GM12875 (cell line): Measurements from ENCODE around the gene ATP1A4.

Source experiments
- H3K4me3 ChIP-seq: one replicate; pipeline ENCODE4 v1.5.1; 2011; ENCODE audit warnings: low read depth, low read length, control low read depth
- TF ChIP-seq, protein P1 (sequence below): IDR thresholded peaks from 2 replicates; pipeline ENCODE4 v1.5.1; 2011; ENCODE audit warnings: low read depth, mild to moderate bottlenecking, control low read depth, inconsistent platforms, low read length, moderate library complexity, borderline replicate concordance; ENCODE audit not compliant: insufficient read depth

ATP1A4 gene

GRCh38 chr1:160217481-160218051 is 66.2 kb downstream of the ATP1A4 start:
- H3K4me3 ChIP-seq = no peak overlapping the region
- TF ChIP-seq, protein P1, sequence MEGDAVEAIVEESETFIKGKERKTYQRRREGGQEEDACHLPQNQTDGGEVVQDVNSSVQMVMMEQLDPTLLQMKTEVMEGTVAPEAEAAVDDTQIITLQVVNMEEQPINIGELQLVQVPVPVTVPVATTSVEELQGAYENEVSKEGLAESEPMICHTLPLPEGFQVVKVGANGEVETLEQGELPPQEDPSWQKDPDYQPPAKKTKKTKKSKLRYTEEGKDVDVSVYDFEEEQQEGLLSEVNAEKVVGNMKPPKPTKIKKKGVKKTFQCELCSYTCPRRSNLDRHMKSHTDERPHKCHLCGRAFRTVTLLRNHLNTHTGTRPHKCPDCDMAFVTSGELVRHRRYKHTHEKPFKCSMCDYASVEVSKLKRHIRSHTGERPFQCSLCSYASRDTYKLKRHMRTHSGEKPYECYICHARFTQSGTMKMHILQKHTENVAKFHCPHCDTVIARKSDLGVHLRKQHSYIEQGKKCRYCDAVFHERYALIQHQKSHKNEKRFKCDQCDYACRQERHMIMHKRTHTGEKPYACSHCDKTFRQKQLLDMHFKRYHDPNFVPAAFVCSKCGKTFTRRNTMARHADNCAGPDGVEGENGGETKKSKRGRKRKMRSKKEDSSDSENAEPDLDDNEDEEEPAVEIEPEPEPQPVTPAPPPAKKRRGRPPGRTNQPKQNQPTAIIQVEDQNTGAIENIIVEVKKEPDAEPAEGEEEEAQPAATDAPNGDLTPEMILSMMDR = no peak

- no peak overlapping the region for H3K4me3 ChIP-seq
- TF ChIP-seq, protein P1 = 0 out of 2 replicates have a peak, but pooled peaks have one; percentile 16
Observed at GRCh38 chr1:160219062-160219929, 67.9 kb downstream of the ATP1A4 start.

DNA sequence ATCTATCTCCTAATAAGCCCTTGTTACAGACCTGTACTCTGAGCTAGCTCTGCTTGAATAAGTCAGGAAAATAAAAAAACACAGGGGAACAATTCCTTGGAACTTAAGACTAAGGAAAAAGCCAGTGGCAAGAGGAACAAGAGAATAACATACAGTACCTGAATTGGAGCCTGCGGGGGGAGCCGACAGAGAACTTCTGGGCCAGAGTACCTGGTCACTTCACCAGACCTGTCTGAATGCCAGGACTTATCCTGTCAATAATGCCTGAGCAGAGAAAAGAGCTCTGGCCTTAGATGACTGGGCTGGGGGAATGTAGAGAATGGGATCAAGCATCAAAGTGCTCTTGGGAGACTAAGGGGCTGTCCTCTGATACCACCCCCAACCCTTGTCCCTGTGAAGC is 68.9 kb downstream of the ATP1A4 start:
- no peak overlapping the region for H3K4me3 ChIP-seq
- TF ChIP-seq, protein P1 = no peak

DNA sequence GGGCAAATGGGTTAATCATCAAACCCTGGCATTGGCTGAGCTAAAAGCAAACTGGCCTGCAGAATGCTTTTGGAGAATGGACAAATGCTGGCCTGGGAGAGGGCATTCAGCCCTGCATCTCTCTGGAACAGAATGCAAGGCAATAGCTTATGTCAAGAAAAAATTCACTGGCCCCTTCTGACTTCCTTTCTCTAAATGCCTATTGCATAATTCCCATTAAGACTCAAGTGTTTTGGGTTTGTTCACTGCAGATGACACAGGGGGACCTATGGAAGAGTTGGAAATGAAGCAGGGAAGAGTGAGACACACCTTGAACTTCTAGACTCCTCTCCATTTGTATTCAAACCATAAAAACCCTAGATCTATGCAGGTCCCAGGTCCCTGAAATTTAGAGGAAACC is 69.7 kb downstream of the ATP1A4 start:
- no peak overlapping the region for H3K4me3 ChIP-seq
- TF ChIP-seq, protein P1 = no peak

DNA sequence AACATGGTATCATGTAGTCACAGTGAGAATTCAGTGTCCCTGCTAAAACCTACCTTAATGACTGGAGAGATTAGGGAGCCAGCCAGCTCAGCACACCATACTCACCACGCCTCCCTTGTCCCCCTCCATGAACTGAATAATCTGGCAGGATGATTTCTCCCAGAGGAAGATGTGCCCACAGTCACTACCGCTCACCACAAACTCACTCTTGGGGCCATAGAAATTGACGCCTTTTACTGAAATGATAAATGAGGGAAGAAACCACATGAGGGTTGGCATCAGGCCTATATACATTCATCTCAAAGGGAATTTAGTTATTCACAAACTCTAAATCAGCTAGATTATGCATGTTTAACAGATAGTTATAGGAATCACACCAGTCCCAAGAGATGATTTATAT is 71.1 kb downstream of the ATP1A4 start:
- TF ChIP-seq, protein P1 = no peak
- no peak overlapping the region for H3K4me3 ChIP-seq

GRCh38 chr1:160224606-160225005 is 73.2 kb downstream of the ATP1A4 start:
- no peak overlapping the region for H3K4me3 ChIP-seq
- TF ChIP-seq, protein P1 = no peak

- TF ChIP-seq, protein P1 = no peak
- no peak overlapping the region for H3K4me3 ChIP-seq
Observed at GRCh38 chr1:160225345-160225744, 73.9 kb downstream of the ATP1A4 start.
